Measurements from ENCODE around the gene SURF4. TPM values are rescaled to one million over a fixed set of nuclear protein-coding genes. Genes with fewer than 3 reads are reported as not detected.
A peak's percentile ranks its signal among the peaks of the same experiment; 100 is the strongest.
"Not testable (repeated sequence)": the region's sequence is repeated elsewhere in the genome, so short reads cannot be mapped to it uniquely, and the experiment has no call there.

The SURF4 gene
- total RNA-seq, 1 donor from 2014 or later, result 87.2 TPM

- no peak for ATAC-seq
These were observed 42.8 kb downstream of the SURF4 start for GRCh38 chr9:133333011-133333410.

GRCh38 chr9:133332381-133332730 is 43.5 kb downstream of the SURF4 start:
- ATAC-seq, result no peak

GRCh38 chr9:133331641-133332380 is 44.0 kb downstream of the SURF4 start:
- ATAC-seq, result no peak

- no peak for ATAC-seq
These were observed 44.6 kb downstream of the SURF4 start for GRCh38 chr9:133331221-133331620.

- not testable (repeated sequence) for ATAC-seq
These were observed 46.3 kb downstream of the SURF4 start for GRCh38 chr9:133329306-133330156.

GRCh38 chr9:133327834-133328484 is 47.9 kb downstream of the SURF4 start:
- ATAC-seq, result peak; percentile 11

- not testable (repeated sequence) for ATAC-seq
These were observed 48.8 kb downstream of the SURF4 start for GRCh38 chr9:133327021-133327420.

- no peak for ATAC-seq
These were observed 51.7 kb downstream of the SURF4 start for GRCh38 chr9:133323991-133324703.

- no peak for ATAC-seq
These were observed 52.6 kb downstream of the SURF4 start for GRCh38 chr9:133323211-133323610.

GRCh38 chr9:133322701-133323100 is 53.2 kb downstream of the SURF4 start:
- no peak for ATAC-seq

GRCh38 chr9:133321411-133321935 is 54.4 kb downstream of the SURF4 start:
- ATAC-seq, result no peak

GRCh38 chr9:133320421-133320881 is 55.4 kb downstream of the SURF4 start:
- ATAC-seq, result no peak

GRCh38 chr9:133317551-133317950 is 58.3 kb downstream of the SURF4 start:
- ATAC-seq, result not testable (repeated sequence)

- ATAC-seq, result no peak
These were observed 59.9 kb downstream of the SURF4 start for GRCh38 chr9:133315997-133316396.

Other genes starting within 250 kb of the SURF4 start
- gene GBGT1, start 212.1 kb downstream of the SURF4 start, total RNA-seq, result 2.0 TPM
- gene OBP2B, start 166.8 kb downstream of the SURF4 start, total RNA-seq, result not detected
- gene ABO, start 100.9 kb downstream of the SURF4 start, total RNA-seq, result 7.3 TPM
- gene SURF6, start 39.9 kb downstream of the SURF4 start, total RNA-seq, result 9.9 TPM
- gene MED22, start 27.9 kb downstream of the SURF4 start, total RNA-seq, result 10.8 TPM
- 2,377 TPM for gene RPL7A, start 27.8 kb downstream of the SURF4 start, total RNA-seq
- 25.4 TPM for gene SURF1, start 19.6 kb downstream of the SURF4 start, total RNA-seq
- gene SURF2, start 19.5 kb downstream of the SURF4 start, total RNA-seq, result 25.6 TPM
- 0.40 TPM for gene STKLD1, start 306 bp upstream of the SURF4 start, total RNA-seq
- gene REXO4, start 42.0 kb upstream of the SURF4 start, total RNA-seq, result 13.7 TPM
- 0.92 TPM for gene ADAMTS13, start 46.3 kb upstream of the SURF4 start, total RNA-seq
- gene CACFD1, start 83.9 kb upstream of the SURF4 start, total RNA-seq, result 7.4 TPM
- 0.80 TPM for gene SLC2A6, start 103.0 kb upstream of the SURF4 start, total RNA-seq
- not detected for gene MYMK, start 148.9 kb upstream of the SURF4 start, total RNA-seq
- gene ADAMTSL2, start 158.6 kb upstream of the SURF4 start, total RNA-seq, result 0.88 TPM
- gene FAM163B, start 233.3 kb upstream of the SURF4 start, total RNA-seq, result not detected